K562 (cell line): ENCODE results near the gene PELI2. TPM values are rescaled to one million over a fixed set of nuclear protein-coding genes. Genes with fewer than 3 reads are reported as not detected.

Experiments
- ARID4B ChIP-seq: sonication (generic); formaldehyde crosslinking; IDR thresholded peaks from 2 replicates; pipeline ENCODE4 v1.8.0; 2022; ENCODE audit warnings: mild to moderate bottlenecking, missing genetic modification reagents
- ATF3 ChIP-seq, 2 experiments: fragments of 450-650 bp in 1 of 2; sonication (generic) in 1 of 2; formaldehyde crosslinking in 1 of 2; IDR thresholded peaks in 1 of 2; conservative IDR thresholded peaks in 1 of 2; 2 replicates each; pipeline versions ENCODE4 v1.6.1 to v1.8.1; 2016 to 2023; ENCODE audit warnings: mild to moderate bottlenecking in 2 of 2, moderate library complexity in 2 of 2, inconsistent platforms in 1 of 2, missing genetic modification reagents in 1 of 2
- CREB3L1 ChIP-seq: fragments of 450-650 bp; IDR thresholded peaks from 2 replicates; pipeline ENCODE4 v1.6.1; 2014; ENCODE audit warnings: low read depth, mild to moderate bottlenecking, moderate library complexity, borderline replicate concordance
- DMBX1 ChIP-seq: fragments of 250-450 bp; sonication (Bioruptor Pico); IDR thresholded peaks from 2 replicates; pipeline ENCODE4 v1.8.0; 2022; ENCODE audit warnings: inconsistent platforms, mild to moderate bottlenecking, moderate library complexity, borderline replicate concordance
- HCFC1 ChIP-seq: IDR thresholded peaks from 2 replicates; pipeline ENCODE4 v1.6.1; 2012; ENCODE audit warnings: low read depth, low read length, improper control_type of control experiment
- MAX ChIP-seq: sonication (generic); formaldehyde crosslinking; IDR thresholded peaks from 2 replicates; pipeline ENCODE4 v1.9.0; 2022; ENCODE audit warnings: mild to moderate bottlenecking, missing genetic modification reagents
- ZC3H11A ChIP-seq: IDR thresholded peaks from 2 replicates; pipeline ENCODE4 v1.6.1; 2012; ENCODE audit warnings: low read depth, low read length, improper control_type of control experiment
- ZNF318 ChIP-seq, 2 experiments: fragments of 450-650 bp; IDR thresholded peaks; 2 replicates each; pipeline ENCODE4 v1.6.1; 2016; ENCODE audit warnings: mild to moderate bottlenecking in 2 of 2, borderline replicate concordance in 1 of 2, low read depth in 1 of 2, moderate library complexity in 1 of 2
- ZNF644 ChIP-seq: fragments of 200-800 bp; sonication (Bioruptor generic); IDR thresholded peaks from 2 replicates; pipeline ENCODE4 v1.6.1; 2016; ENCODE audit warnings: low read depth, missing genetic modification characterization, missing compliant biosample characterization
- polyA plus RNA-seq, 8 experiments: library from polyadenylated mRNA; depleted of rRNA in 4 of 8; stranded (reverse) in 5 of 8; unstranded in 3 of 8; fragments of >200 nt; fragmentation: Nextera tagmentation in 2 of 8; fragmentation: Illumina TruSeq in 1 of 8; extraction: Ambion mirVana in 2 of 8; extraction: Trizol in 1 of 8; gene quantifications; 2 replicates each; pipeline versions ENCODE4 v1.2.1 to v1.2.3, GENCODE V29; 2011 to 2014; ENCODE audit warnings: inconsistent platforms in 1 of 8, missing spikeins in 1 of 8
- total RNA-seq, 7 experiments: library from RNA; depleted of rRNA in 6 of 7; stranded (reverse); fragments of >200 nt in 6 of 7; fragmentation: Illumina TruSeq in 2 of 7; extraction: Trizol in 2 of 7; gene quantifications; 2 replicates each; pipeline versions ENCODE4 v1.2.1 to v1.2.3, GENCODE V29; 2011 to 2021; ENCODE audit warnings: low replicate concordance in 1 of 7

Gene PELI2
- total and polyA plus RNA-seq, 9 of the 15 experiments (the other 6 are each of a cell fraction or from before 2014, with no cell fraction given) = 0.20 to 1.5 (median 0.44) TPM

- TF ChIP-seq HCFC1 (no peak), DMBX1 (CRISPR knock-in tag) (peak; percentile 86), CREB3L1 (no peak), ZNF644 (0 out of 2 replicates have a peak, but pooled peaks have one; percentile 39), ZNF318 (IDR thresholded peaks at IDR 0.05; ENCODE audit: borderline replicate concordance in 1 of 2, low read depth in 1 of 2) (peak in 1 of 2 experiments; percentile 73; a peak in 2 of 4 replicates), ARID4B (CRISPR knock-in tag) (no peak), ZC3H11A (no peak), ATF3 (IDR thresholded peaks at IDR 0.05) (peak; percentile 64; the same call in 1 of the 2 replicates), ATF3 (CRISPR knock-in tag; conservative IDR thresholded peaks at IDR 0.05) (no peak), MAX (CRISPR knock-in tag) (no peak)
These were observed 101.6 kb downstream of the PELI2 start (continued) for GRCh38 chr14:56219666-56220413.
